ENCODE measurements around the gene RBM3.
"Not testable (repeated sequence)": the region's sequence is repeated elsewhere in the genome, so short reads cannot be mapped to it uniquely, and the experiment has no call there.

RBM3 gene

GRCh38 chrX:48574270-48575266 is at the start of gene RBM3:
Gene RBM3, plus strand, starts transcription at chrX:48574484. Its CDS starts 697 bp downstream, at chrX:48575181.
- DNase-seq: peak; percentile 97

GRCh38 chrX:48525853-48526252 is 48.4 kb upstream of the RBM3 start:
- DNase-seq: not testable (repeated sequence)

- DNase-seq: no peak
These were observed 43.5 kb upstream of the RBM3 start for GRCh38 chrX:48530736-48531135.

GRCh38 chrX:48531358-48531959 is 42.8 kb upstream of the RBM3 start:
- peak; percentile 89 for DNase-seq

- DNase-seq: no peak
These were observed 42.1 kb upstream of the RBM3 start for GRCh38 chrX:48532161-48532560.

GRCh38 chrX:48533165-48533564 is 41.1 kb upstream of the RBM3 start:
- no peak for DNase-seq

- DNase-seq: no peak
These were observed 35.5 kb upstream of the RBM3 start for GRCh38 chrX:48538641-48539344.

- peak; percentile 99 for DNase-seq
These were observed 34.8 kb upstream of the RBM3 start, which contains the start of gene TBC1D25 for GRCh38 chrX:48539345-48540027. Gene TBC1D25, plus strand, starts transcription at chrX:48539714. Its CDS starts 84 bp downstream, at chrX:48539798.

GRCh38 chrX:48540028-48540375 is 34.3 kb upstream of the RBM3 start:
- peak; percentile 62 for DNase-seq

- DNase-seq: no peak
These were observed 33.8 kb upstream of the RBM3 start for GRCh38 chrX:48540480-48540879.

GRCh38 chrX:48541140-48541814 is 33.0 kb upstream of the RBM3 start:
- DNase-seq: no peak

- DNase-seq: no peak
These were observed 25.4 kb upstream of the RBM3 start for GRCh38 chrX:48548871-48549270.

- not testable (repeated sequence) for DNase-seq
These were observed 18.5 kb upstream of the RBM3 start for GRCh38 chrX:48555731-48556325.

- DNase-seq: peak; percentile 33
These were observed 16.0 kb upstream of the RBM3 start for GRCh38 chrX:48558271-48558670.

- DNase-seq: no peak
These were observed 14.6 kb upstream of the RBM3 start for GRCh38 chrX:48559636-48560035.

- no peak for DNase-seq
These were observed 14.2 kb upstream of the RBM3 start for GRCh38 chrX:48560056-48560455.

GRCh38 chrX:48560681-48561080 is 13.6 kb upstream of the RBM3 start:
- DNase-seq: no peak

- no peak for DNase-seq
These were observed 4.3 kb upstream of the RBM3 start for GRCh38 chrX:48569958-48570357.

GRCh38 chrX:48573690-48574269 is 504 bp upstream of the RBM3 start:
- DNase-seq: no peak

- DNase-seq: no peak
These were observed 1.4 kb downstream of the RBM3 start for GRCh38 chrX:48575642-48576041.

- no peak for DNase-seq
These were observed 1.8 kb downstream of the RBM3 start for GRCh38 chrX:48576108-48576507.

All from hematopoietic multipotent progenitor cell treated with erythropoietin and hydrocortisone succinate and interleukin-3 and kit ligand, for 4 days (in vitro differentiated cells).